ENCODE measurements around the gene DCUN1D3.
A peak's percentile ranks its signal among the peaks of the same experiment; 100 is the strongest.
"Not testable (repeated sequence)": the region's sequence is repeated elsewhere in the genome, so short reads cannot be mapped to it uniquely, and the experiment has no call there.

The DCUN1D3 gene

DNA sequence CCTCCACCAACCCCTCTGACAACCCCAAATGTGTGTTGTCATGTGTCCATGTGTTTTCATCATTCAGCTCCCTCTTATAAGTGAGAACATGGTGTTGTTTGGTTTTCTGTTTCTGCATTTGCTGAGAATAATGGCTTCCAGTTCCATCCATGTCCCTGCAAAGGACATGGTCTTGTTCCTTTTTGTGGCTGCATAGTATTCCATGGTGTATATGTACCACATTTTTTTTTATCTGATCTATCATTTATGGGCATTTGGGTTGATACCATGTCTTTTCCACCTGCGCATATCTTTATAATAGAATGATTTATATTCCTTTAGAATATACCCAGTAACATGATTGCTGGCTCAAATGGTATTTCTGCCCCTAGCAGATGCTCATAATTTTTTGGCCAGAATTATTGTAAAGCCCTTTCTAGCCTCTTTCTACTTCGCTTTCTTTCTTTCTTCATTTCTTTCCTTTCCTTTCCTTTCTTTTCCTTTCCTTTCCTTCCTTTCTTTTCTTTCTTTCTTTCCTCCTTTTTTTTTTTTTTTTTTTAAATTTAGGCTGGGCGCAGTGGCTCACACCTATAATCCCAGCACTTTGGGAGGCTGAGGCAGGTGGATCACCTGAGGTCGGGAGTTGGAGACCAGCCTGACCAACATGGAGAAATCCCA lies 81.1 kb downstream of the DCUN1D3 start:
- DNase-seq: no peak

- no peak for DNase-seq
Measured at GRCh38 chr16:20814784-20815183, 85.4 kb downstream of the DCUN1D3 start.

- no peak for DNase-seq
Measured at GRCh38 chr16:20812510-20812909, 87.6 kb downstream of the DCUN1D3 start.

- no peak for DNase-seq
Measured at GRCh38 chr16:20811889-20812439, 88.2 kb downstream of the DCUN1D3 start.

- DNase-seq: no peak
Measured at GRCh38 chr16:20807862-20808261, 92.3 kb downstream of the DCUN1D3 start.

- peak; percentile 49 for DNase-seq
Measured at GRCh38 chr16:20806168-20807050, 93.7 kb downstream of the DCUN1D3 start, which contains the start of the genes ERI2 and REXO5. Gene ERI2, minus strand, starts transcription at chr16:20806472. Its CDS starts 42 bp downstream, at chr16:20806430. Gene REXO5, plus strand, starts transcription at chr16:20806527. Its CDS starts 427 bp downstream, at chr16:20806954.

GRCh38 chr16:20805684-20806167 lies 94.4 kb downstream of the DCUN1D3 start:
- not testable (repeated sequence) for DNase-seq

All from NCI-H1436 treated with DMSO at 0.1 percent for 48 hours (cell line).